Measurements from ENCODE around the gene ESPL1. TPM values are rescaled to one million over a fixed set of nuclear protein-coding genes. Genes with fewer than 3 reads are reported as not detected.

ESPL1 gene
- total and polyA plus RNA-seq, 2 donors (not counting 3 experiments of a cell fraction or from before 2014, with no cell fraction given), result 16.2 to 42.7 TPM

GRCh38 chr12:53251477-53252348, 16.4 kb upstream of the ESPL1 start:
- DNase-seq (ENCODE audit: low read depth, low spot score) (peak; percentile 74), FAIRE-seq (peak; percentile 76)
- ChIA-PET CTCF (interaction anchor here (0.6 to 3.9 kb wide), 11 partner anchors 9 to 202 kb away, joined by 3 to 54 read pairs (median 4); partner anchors contain the start of genes AAAS, ESPL1 and PFDN5), POLR2A (interaction anchor here (0.5 to 0.6 kb wide), 2 partner anchors 45 to 185 kb away, joined by 7 read pairs; partner anchors contain the start of gene ITGB7)
- Histone ChIP-seq H3K27ac (ENCODE audit: insufficient read depth, low read depth, low read length) (peak overlapping the region; percentile 40), H3K36me3 (ENCODE audit: control insufficient read depth in 2 of 2, extremely low read depth in 1 of 2, insufficient read depth in 2 of 2, low read length in 2 of 2) (peaks cover 2 to 6% of the 10 kb centered on the region in 2 experiments), H3K9me3 (replicated peaks; ENCODE audit: control insufficient read depth, insufficient read depth, low read length) (no peaks in the 10 kb centered on the region), H3K79me2 (ENCODE audit: control insufficient read depth, insufficient read depth, low read length) (peaks cover 16% of the 10 kb centered on the region), H3K4me1 (ENCODE audit: control insufficient read depth, extremely low read depth, insufficient read depth, low read length) (peaks cover 14% of the 10 kb centered on the region), H3K4me2 (ENCODE audit: insufficient read depth, low read length) (peak overlapping the region; percentile 95), H2AFZ (ENCODE audit: low read depth, low read length) (peak overlapping the region; percentile 97), H4K20me1 (replicated peaks; ENCODE audit: control insufficient read depth, extremely low read depth, insufficient read depth, low read length) (no peaks in the 10 kb centered on the region), H3K9ac (replicated peaks; ENCODE audit: extremely low read depth, insufficient read depth, low read length) (peak overlapping the region; percentile 77), H3K4me3 (replicated peaks in 1 of 3; ENCODE audit: insufficient read depth in 1 of 3, low read depth in 1 of 3, low read length in 3 of 3) (peak overlapping the region; percentile 78 to 97 (median 84)), H3K9me1 (replicated peaks; ENCODE audit: control insufficient read depth, extremely low read depth, insufficient read depth, low read length) (no peaks in the 10 kb centered on the region), H3K27me3 (ENCODE audit: control insufficient read depth in 2 of 2, insufficient read depth in 2 of 2, low read length in 2 of 2) (no peaks in the 10 kb centered on the region)
- dilution Hi-C loops (cut with MboI; ENCODE audit: extremely low pct_ligation_motif_present, low sequenced_read_pairs) (no loop called here), intact Hi-C loops (cut with micrococcal nuclease) (loop anchor here (1.0 to 2.0 kb wide), 3 partner anchors 17 to 38 kb away; partner anchors contain the start of gene ESPL1)
- TF ChIP-seq MAX (IDR thresholded peaks at IDR 0.05; ENCODE audit: insufficient read depth, insufficient read length) (peak; percentile 47), POLR2A (IDR thresholded peaks at IDR 0.05; ENCODE audit: low read depth, low read length) (peak; percentile 83), EZH2 (IDR thresholded peaks at IDR 0.05; ENCODE audit: borderline replicate concordance, low read depth, low read length, severe bottlenecking) (no peak), GATA2 (IDR thresholded peaks at IDR 0.05; ENCODE audit: insufficient read depth, insufficient read length, low read depth, low read length) (no peak), POLR2AphosphoS5 (IDR thresholded peaks at IDR 0.05; ENCODE audit: insufficient read depth, low read depth, low read length) (peak; percentile 48), CTCF (IDR thresholded peaks at IDR 0.05; ENCODE audit: extremely low read depth in 1 of 2, insufficient read depth in 1 of 2, low read depth in 1 of 2, low read length in 2 of 2) (peak; percentile 23 to 54)
- BruUV-seq (replicated peaks), result no TSS peak
